IMR-90 (cell line): Measurements from ENCODE around the gene COPS2.

Source experiments
- BHLHE40 ChIP-seq: fragments of 150-350 bp; IDR thresholded peaks from 2 replicates; pipeline ENCODE4 v1.6.1; 2016; ENCODE audit warnings: mild to moderate bottlenecking, low read depth, low read length
- FOS ChIP-seq: fragments of 150-350 bp; IDR thresholded peaks from 2 replicates; pipeline ENCODE4 v1.6.1; 2016; ENCODE audit warnings: low read depth, low read length
- NFE2L2 ChIP-seq: fragments of 150-350 bp; IDR thresholded peaks from 2 replicates; pipeline ENCODE4 v1.6.1; 2016; ENCODE audit warnings: low read depth, mild to moderate bottlenecking, low read length
- POLR2A ChIP-seq: IDR thresholded peaks from 2 replicates; pipeline ENCODE4 v1.6.1; 2012; ENCODE audit warnings: mild to moderate bottlenecking, low read depth, low read length
- RAD21 ChIP-seq: IDR thresholded peaks from 2 replicates; pipeline ENCODE4 v1.6.1; 2012; ENCODE audit warnings: low read length, improper control_type of control experiment
- RCOR1 ChIP-seq: IDR thresholded peaks from 2 replicates; pipeline ENCODE4 v1.6.1; 2012; ENCODE audit warnings: mild to moderate bottlenecking, low read length, improper control_type of control experiment; ENCODE audit not compliant: insufficient replicate concordance
- RFX5 ChIP-seq: IDR thresholded peaks from 2 replicates; pipeline ENCODE4 v1.8.0; 2012; ENCODE audit warnings: low read depth, mild to moderate bottlenecking, low read length, moderate library complexity
- SMC3 ChIP-seq: fragments of 150-350 bp; IDR thresholded peaks from 2 replicates; pipeline ENCODE4 v1.6.1; 2016; ENCODE audit warnings: low read depth, mild to moderate bottlenecking, antibody characterized with exemption, low read length, moderate library complexity
- TF ChIP-seq, protein P1 (sequence below): conservative IDR thresholded peaks from 2 replicates; pipeline ENCODE4 v1.5.1; 2012; ENCODE audit warnings: mild to moderate bottlenecking, low read depth, low read length, improper control_type of control experiment
- TF ChIP-seq, protein P2 (sequence below): fragments of 150-350 bp; IDR thresholded peaks from 2 replicates; pipeline ENCODE4 v1.6.1; 2017; ENCODE audit warnings: mild to moderate bottlenecking, antibody characterized with exemption, low read length, low read depth
- TF ChIP-seq, protein P3 (sequence below): fragments of 150-350 bp; IDR thresholded peaks from 2 replicates; pipeline ENCODE4 v1.6.1; 2016; ENCODE audit warnings: low read depth, mild to moderate bottlenecking, low read length, moderate library complexity, borderline replicate concordance

DNA sequence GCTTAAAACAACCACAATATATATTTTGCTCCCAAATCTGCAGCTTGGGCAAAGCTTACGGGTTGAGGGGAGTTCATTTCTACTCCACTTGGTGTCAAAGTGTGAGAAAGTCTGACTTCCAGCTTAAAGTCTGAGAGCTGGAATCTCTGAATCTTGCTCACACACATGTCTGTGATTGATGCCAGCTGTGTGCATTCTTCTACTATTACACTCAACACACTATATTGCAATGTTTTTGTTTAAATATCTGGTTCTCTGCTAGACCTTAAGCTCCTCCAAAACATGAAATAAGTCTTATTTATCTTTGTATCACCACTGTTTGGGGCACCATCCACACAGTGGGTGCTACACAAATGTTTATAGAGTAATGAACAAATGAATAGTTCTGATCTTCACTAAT is 72.4 kb downstream of the COPS2 start:
- TF ChIP-seq, protein P1, sequence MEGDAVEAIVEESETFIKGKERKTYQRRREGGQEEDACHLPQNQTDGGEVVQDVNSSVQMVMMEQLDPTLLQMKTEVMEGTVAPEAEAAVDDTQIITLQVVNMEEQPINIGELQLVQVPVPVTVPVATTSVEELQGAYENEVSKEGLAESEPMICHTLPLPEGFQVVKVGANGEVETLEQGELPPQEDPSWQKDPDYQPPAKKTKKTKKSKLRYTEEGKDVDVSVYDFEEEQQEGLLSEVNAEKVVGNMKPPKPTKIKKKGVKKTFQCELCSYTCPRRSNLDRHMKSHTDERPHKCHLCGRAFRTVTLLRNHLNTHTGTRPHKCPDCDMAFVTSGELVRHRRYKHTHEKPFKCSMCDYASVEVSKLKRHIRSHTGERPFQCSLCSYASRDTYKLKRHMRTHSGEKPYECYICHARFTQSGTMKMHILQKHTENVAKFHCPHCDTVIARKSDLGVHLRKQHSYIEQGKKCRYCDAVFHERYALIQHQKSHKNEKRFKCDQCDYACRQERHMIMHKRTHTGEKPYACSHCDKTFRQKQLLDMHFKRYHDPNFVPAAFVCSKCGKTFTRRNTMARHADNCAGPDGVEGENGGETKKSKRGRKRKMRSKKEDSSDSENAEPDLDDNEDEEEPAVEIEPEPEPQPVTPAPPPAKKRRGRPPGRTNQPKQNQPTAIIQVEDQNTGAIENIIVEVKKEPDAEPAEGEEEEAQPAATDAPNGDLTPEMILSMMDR, result no peak
- TF ChIP-seq POLR2A (no peak), BHLHE40 (no peak), SMC3 (no peak), FOS (no peak), NFE2L2 (no peak), RAD21 (no peak), RFX5 (no peak), RCOR1 (no peak)
- TF ChIP-seq, protein P2, sequence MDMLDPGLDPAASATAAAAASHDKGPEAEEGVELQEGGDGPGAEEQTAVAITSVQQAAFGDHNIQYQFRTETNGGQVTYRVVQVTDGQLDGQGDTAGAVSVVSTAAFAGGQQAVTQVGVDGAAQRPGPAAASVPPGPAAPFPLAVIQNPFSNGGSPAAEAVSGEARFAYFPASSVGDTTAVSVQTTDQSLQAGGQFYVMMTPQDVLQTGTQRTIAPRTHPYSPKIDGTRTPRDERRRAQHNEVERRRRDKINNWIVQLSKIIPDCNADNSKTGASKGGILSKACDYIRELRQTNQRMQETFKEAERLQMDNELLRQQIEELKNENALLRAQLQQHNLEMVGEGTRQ, result no peak
- TF ChIP-seq, protein P3, sequence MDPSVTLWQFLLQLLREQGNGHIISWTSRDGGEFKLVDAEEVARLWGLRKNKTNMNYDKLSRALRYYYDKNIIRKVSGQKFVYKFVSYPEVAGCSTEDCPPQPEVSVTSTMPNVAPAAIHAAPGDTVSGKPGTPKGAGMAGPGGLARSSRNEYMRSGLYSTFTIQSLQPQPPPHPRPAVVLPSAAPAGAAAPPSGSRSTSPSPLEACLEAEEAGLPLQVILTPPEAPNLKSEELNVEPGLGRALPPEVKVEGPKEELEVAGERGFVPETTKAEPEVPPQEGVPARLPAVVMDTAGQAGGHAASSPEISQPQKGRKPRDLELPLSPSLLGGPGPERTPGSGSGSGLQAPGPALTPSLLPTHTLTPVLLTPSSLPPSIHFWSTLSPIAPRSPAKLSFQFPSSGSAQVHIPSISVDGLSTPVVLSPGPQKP, result no peak
